ENCODE measurements around the gene ARHGEF28.

Gene ARHGEF28

GRCh38 chr5:73977146-73977545 is 351.1 kb downstream of the ARHGEF28 start:
- DNase-seq, result no peak
- H3K4me3 ChIP-seq (ENCODE audit: low read depth, low read length), result no peak overlapping the region
- H3K36me3 ChIP-seq (replicated peaks), result no peaks in the 10 kb centered on the region
- TF ChIP-seq CTCF (IDR thresholded peaks at IDR 0.05; ENCODE audit: low read depth, low read length, missing control alignments), result no peak
- no peak overlapping the region for H3K27ac ChIP-seq
- no peaks in the 10 kb centered on the region for H3K27me3 ChIP-seq (replicated peaks)
- in situ Hi-C loops (cut with HindIII; ENCODE audit: low pct_ligation_motif_present, low sequenced_read_pairs), result no loop called here

- H3K27ac ChIP-seq, result no peak overlapping the region
- in situ Hi-C loops (cut with HindIII; ENCODE audit: low pct_ligation_motif_present, low sequenced_read_pairs), result no loop called here
- no peak for TF ChIP-seq CTCF (IDR thresholded peaks at IDR 0.05; ENCODE audit: low read depth, low read length, missing control alignments)
- no peaks in the 10 kb centered on the region for H3K27me3 ChIP-seq (replicated peaks)
- no peak for DNase-seq
- H3K4me3 ChIP-seq (ENCODE audit: low read depth, low read length), result no peak overlapping the region
- H3K36me3 ChIP-seq (replicated peaks), result no peaks in the 10 kb centered on the region
Observed at GRCh38 chr5:73979321-73979720, 353.3 kb downstream of the ARHGEF28 start.

- H3K27ac ChIP-seq, result no peak overlapping the region
- no peak for TF ChIP-seq CTCF (IDR thresholded peaks at IDR 0.05; ENCODE audit: low read depth, low read length, missing control alignments)
- in situ Hi-C loops (cut with HindIII; ENCODE audit: low pct_ligation_motif_present, low sequenced_read_pairs), result no loop called here
- no peak overlapping the region for H3K4me3 ChIP-seq (ENCODE audit: low read depth, low read length)
- no peaks in the 10 kb centered on the region for H3K36me3 ChIP-seq (replicated peaks)
- H3K27me3 ChIP-seq (replicated peaks), result no peaks in the 10 kb centered on the region
- DNase-seq, result no peak
Observed at GRCh38 chr5:73981704-73982103, 355.7 kb downstream of the ARHGEF28 start.

- no peak overlapping the region for H3K4me3 ChIP-seq (ENCODE audit: low read depth, low read length)
- H3K27ac ChIP-seq, result no peak overlapping the region
- no peaks in the 10 kb centered on the region for H3K36me3 ChIP-seq (replicated peaks)
- in situ Hi-C loops (cut with HindIII; ENCODE audit: low pct_ligation_motif_present, low sequenced_read_pairs), result no loop called here
- no peak for DNase-seq
- no peak for TF ChIP-seq CTCF (IDR thresholded peaks at IDR 0.05; ENCODE audit: low read depth, low read length, missing control alignments)
- no peaks in the 10 kb centered on the region for H3K27me3 ChIP-seq (replicated peaks)
Observed at GRCh38 chr5:73983644-73984043, 357.6 kb downstream of the ARHGEF28 start.

- no peaks in the 10 kb centered on the region for H3K27me3 ChIP-seq (replicated peaks)
- in situ Hi-C loops (cut with HindIII; ENCODE audit: low pct_ligation_motif_present, low sequenced_read_pairs), result no loop called here
- peak; percentile 58 for TF ChIP-seq CTCF (IDR thresholded peaks at IDR 0.05; ENCODE audit: low read depth, low read length, missing control alignments)
- no peak overlapping the region for H3K27ac ChIP-seq
- no peaks in the 10 kb centered on the region for H3K36me3 ChIP-seq (replicated peaks)
- H3K4me3 ChIP-seq (ENCODE audit: low read depth, low read length), result no peak overlapping the region
- peak; percentile 20 for DNase-seq
Observed at GRCh38 chr5:73985145-73985544, 359.1 kb downstream of the ARHGEF28 start.

- no peak for TF ChIP-seq CTCF (IDR thresholded peaks at IDR 0.05; ENCODE audit: low read depth, low read length, missing control alignments)
- Histone ChIP-seq H3K27ac (no peak overlapping the region), H3K27me3 (replicated peaks) (no peaks in the 10 kb centered on the region), H3K36me3 (replicated peaks) (no peaks in the 10 kb centered on the region), H3K4me3 (ENCODE audit: low read depth, low read length) (no peak overlapping the region)
- no peak for DNase-seq
- in situ Hi-C loops (cut with HindIII; ENCODE audit: low pct_ligation_motif_present, low sequenced_read_pairs), result no loop called here
Observed at GRCh38 chr5:73986729-73987128, 360.7 kb downstream of the ARHGEF28 start.

All from brain microvascular endothelial cell (primary cell).